ENCODE results near the gene S100A2.
A peak's percentile ranks its signal among the peaks of the same experiment; 100 is the strongest.

S100A2 gene

GRCh38 chr1:153548722-153549688, 16.6 kb downstream of the S100A2 start, which contains the start of gene S100A3:
Gene S100A3 (minus strand): TSS chr1:153549258. CDS start chr1:153548485, 773 bp downstream.
- no peak for TF ChIP-seq CTCF (IDR thresholded peaks at IDR 0.05; ENCODE audit: low read depth, low read length)
- no peak within 1 kb of the TSS for H3K27ac ChIP-seq
- no peaks in the 10 kb centered on the region for H3K9me3 ChIP-seq (ENCODE audit: severe bottlenecking)
- no peak for DNase-seq
- no peaks in the 10 kb centered on the region for H3K27me3 ChIP-seq (ENCODE audit: insufficient read depth, low read depth, severe bottlenecking)
- no peak within 1 kb of the TSS for H3K4me3 ChIP-seq (ENCODE audit: low read depth, low read length)
- H3K36me3 ChIP-seq = no peaks in the 10 kb centered on the region

- Histone ChIP-seq H3K36me3 (no peaks in the 10 kb centered on the region), H3K27me3 (ENCODE audit: insufficient read depth, low read depth, severe bottlenecking) (no peaks in the 10 kb centered on the region), H3K9me3 (ENCODE audit: severe bottlenecking) (no peaks in the 10 kb centered on the region), H3K4me3 (ENCODE audit: low read depth, low read length) (no peak overlapping the region), H3K27ac (no peak overlapping the region)
- 0 out of 2 replicates have a peak, but pooled peaks have one; percentile 13 for TF ChIP-seq CTCF (IDR thresholded peaks at IDR 0.05; ENCODE audit: low read depth, low read length)
- DNase-seq = no peak
These were observed 17.8 kb downstream of the S100A2 start for GRCh38 chr1:153547560-153548551.

GRCh38 chr1:153546796-153547559, 18.7 kb downstream of the S100A2 start:
- no peak overlapping the region for H3K4me3 ChIP-seq (ENCODE audit: low read depth, low read length)
- no peaks in the 10 kb centered on the region for H3K36me3 ChIP-seq
- H3K9me3 ChIP-seq (ENCODE audit: severe bottlenecking) = no peaks in the 10 kb centered on the region
- H3K27me3 ChIP-seq (ENCODE audit: insufficient read depth, low read depth, severe bottlenecking) = no peaks in the 10 kb centered on the region
- no peak for DNase-seq
- peak overlapping the region; percentile 3; the same call in 1 of the 2 replicates for H3K27ac ChIP-seq
- 0 out of 2 replicates have a peak, but pooled peaks have one; percentile 20 for TF ChIP-seq CTCF (IDR thresholded peaks at IDR 0.05; ENCODE audit: low read depth, low read length)

- no peaks in the 10 kb centered on the region for H3K36me3 ChIP-seq
- no peak for DNase-seq
- H3K27ac ChIP-seq = no peak overlapping the region
- H3K4me3 ChIP-seq (ENCODE audit: low read depth, low read length) = no peak overlapping the region
- TF ChIP-seq CTCF (IDR thresholded peaks at IDR 0.05; ENCODE audit: low read depth, low read length) = no peak
- no peaks in the 10 kb centered on the region for H3K9me3 ChIP-seq (ENCODE audit: severe bottlenecking)
- no peaks in the 10 kb centered on the region for H3K27me3 ChIP-seq (ENCODE audit: insufficient read depth, low read depth, severe bottlenecking)
These were observed 19.3 kb downstream of the S100A2 start for GRCh38 chr1:153546371-153546770.

All from WERI-Rb-1 (cell line).